Measurements from ENCODE around the gene RBM8A. TPM values are rescaled to one million over a fixed set of nuclear protein-coding genes. Genes with fewer than 3 reads are reported as not detected.

RBM8A gene
- total RNA-seq, 4 donors from 2014 or later = 118 to 226 (median 146) TPM

GRCh38 chr1:145906954-145907753 is 20.1 kb downstream of the RBM8A start:
- TF ChIP-seq POLR2A (IDR thresholded peaks at IDR 0.05) = no peak
- Histone ChIP-seq H3K9me3 (no peaks in the 10 kb centered on the region), H3K4me3 (no peak overlapping the region), H3K4me1 (no peaks in the 10 kb centered on the region), H3K27ac (no peak overlapping the region), H3K27me3 (no peaks in the 10 kb centered on the region), H3K36me3 (no peaks in the 10 kb centered on the region)
- intact Hi-C loops (cut with DNase I; ENCODE audit: low total_unique reads) = no loop called here
- DNase-seq = no peak

- TF ChIP-seq POLR2A (IDR thresholded peaks at IDR 0.05) (no peak), CTCF (IDR thresholded peaks at IDR 0.05) (no peak)
- Histone ChIP-seq H3K27ac (no peak overlapping the region), H3K4me1 (no peaks in the 10 kb centered on the region), H3K4me3 (no peak overlapping the region), H3K27me3 (no peaks in the 10 kb centered on the region), H3K9me3 (no peaks in the 10 kb centered on the region), H3K36me3 (no peaks in the 10 kb centered on the region)
- DNase-seq = no peak
- intact Hi-C loops (cut with DNase I; ENCODE audit: low total_unique reads) = no loop called here
These were observed 25.8 kb downstream of the RBM8A start for GRCh38 chr1:145901312-145902021.

GRCh38 chr1:145898756-145899155 is 28.5 kb downstream of the RBM8A start:
- H3K4me1 ChIP-seq = no peaks in the 10 kb centered on the region
- H3K4me3 ChIP-seq = no peak overlapping the region
- no peaks in the 10 kb centered on the region for H3K9me3 ChIP-seq
- H3K27ac ChIP-seq = no peak overlapping the region
- DNase-seq = no peak
- no peaks in the 10 kb centered on the region for H3K27me3 ChIP-seq
- intact Hi-C loops (cut with DNase I; ENCODE audit: low total_unique reads) = loop anchor here (10.0 kb wide), 1 partner anchor 116 kb away; no protein-coding TSS in a partner anchor
- H3K36me3 ChIP-seq = no peaks in the 10 kb centered on the region
- TF ChIP-seq POLR2A (IDR thresholded peaks at IDR 0.05) = no peak
- TF ChIP-seq CTCF (IDR thresholded peaks at IDR 0.05) = no peak

- no peaks in the 10 kb centered on the region for H3K27me3 ChIP-seq
- H3K4me3 ChIP-seq = no peak overlapping the region
- H3K27ac ChIP-seq = no peak overlapping the region
- no peaks in the 10 kb centered on the region for H3K9me3 ChIP-seq
- no peaks in the 10 kb centered on the region for H3K36me3 ChIP-seq
- H3K4me1 ChIP-seq = peaks cover 0 to under 1% of the 10 kb centered on the region in 2 donors
- DNase-seq = no peak
- TF ChIP-seq CTCF (IDR thresholded peaks at IDR 0.05) (no peak), POLR2A (IDR thresholded peaks at IDR 0.05) (no peak)
- intact Hi-C loops (cut with DNase I; ENCODE audit: low total_unique reads) = loop anchor here (10.0 kb wide), 1 partner anchor 117 kb away; no protein-coding TSS in a partner anchor
These were observed 29.3 kb downstream of the RBM8A start for GRCh38 chr1:145897969-145898368.

GRCh38 chr1:145895471-145895870 is 31.8 kb downstream of the RBM8A start:
- H3K4me3 ChIP-seq = no peak overlapping the region
- H3K36me3 ChIP-seq = no peaks in the 10 kb centered on the region
- no peak for DNase-seq
- H3K4me1 ChIP-seq = peaks cover 5 to 8% of the 10 kb centered on the region in 2 donors
- H3K27ac ChIP-seq = no peak overlapping the region
- H3K27me3 ChIP-seq = no peaks in the 10 kb centered on the region
- H3K9me3 ChIP-seq = no peaks in the 10 kb centered on the region
- TF ChIP-seq POLR2A (IDR thresholded peaks at IDR 0.05) (no peak), CTCF (IDR thresholded peaks at IDR 0.05) (no peak)
- intact Hi-C loops (cut with DNase I; ENCODE audit: low total_unique reads) = loop anchor here (10.0 kb wide), 1 partner anchor 119 kb away; no protein-coding TSS in a partner anchor

Measured in uterus (tissue), 4 donors.